ENCODE data around the gene APPBP2.

The APPBP2 gene

GRCh38 chr17:60534613-60535157, 8.6 kb upstream of the APPBP2 start:
- DNase-seq (ENCODE audit: low read depth in 2 of 2): no peak
- TF ChIP-seq CTCF (IDR thresholded peaks at IDR 0.05; ENCODE audit: low read depth, low read length): no peak
- no peak overlapping the region for H3K4me3 ChIP-seq (replicated peaks in 1 of 2; ENCODE audit: low read depth in 2 of 2, low read length in 2 of 2)

GRCh38 chr17:60534010-60534555, 8.0 kb upstream of the APPBP2 start:
- no peak for TF ChIP-seq CTCF (IDR thresholded peaks at IDR 0.05; ENCODE audit: low read depth, low read length)
- no peak for DNase-seq (ENCODE audit: low read depth in 2 of 2)
- H3K4me3 ChIP-seq (replicated peaks in 1 of 2; ENCODE audit: low read depth in 2 of 2, low read length in 2 of 2): no peak overlapping the region

GRCh38 chr17:60529806-60530205, 3.8 kb upstream of the APPBP2 start:
- TF ChIP-seq CTCF (IDR thresholded peaks at IDR 0.05; ENCODE audit: low read depth, low read length): no peak
- no peak overlapping the region for H3K4me3 ChIP-seq (replicated peaks in 1 of 2; ENCODE audit: low read depth in 2 of 2, low read length in 2 of 2)
- DNase-seq (ENCODE audit: low read depth in 2 of 2): no peak

- H3K4me3 ChIP-seq (replicated peaks in 1 of 2; ENCODE audit: low read depth in 2 of 2, low read length in 2 of 2): no peak overlapping the region
Observed at GRCh38 chr17:60528828-60529227, 2.8 kb upstream of the APPBP2 start.

GRCh38 chr17:60527701-60528100, 1.7 kb upstream of the APPBP2 start:
- no peak for TF ChIP-seq CTCF (IDR thresholded peaks at IDR 0.05; ENCODE audit: low read depth, low read length)
- no peak overlapping the region for H3K4me3 ChIP-seq (replicated peaks in 1 of 2; ENCODE audit: low read depth in 2 of 2, low read length in 2 of 2)
- no peak for DNase-seq (ENCODE audit: low read depth in 2 of 2)

More at GRCh38 chr17:60528828-60529227, 2.8 kb upstream of the APPBP2 start:
- no peak for DNase-seq (ENCODE audit: low read depth in 2 of 2)
- TF ChIP-seq CTCF (IDR thresholded peaks at IDR 0.05; ENCODE audit: low read depth, low read length): no peak

GRCh38 chr17:60526726-60527125, 684 bp upstream of the APPBP2 start:
- peak overlapping the region; percentile 98 to 99 for H3K4me3 ChIP-seq (replicated peaks in 1 of 2; ENCODE audit: low read depth in 2 of 2, low read length in 2 of 2)
- no peak for TF ChIP-seq CTCF (IDR thresholded peaks at IDR 0.05; ENCODE audit: low read depth, low read length)
- peak; percentile 36 to 43 for DNase-seq (ENCODE audit: low read depth in 2 of 2)

- DNase-seq (ENCODE audit: low read depth in 2 of 2): peak in 1 of 2 donors; percentile 31
- no peak for TF ChIP-seq CTCF (IDR thresholded peaks at IDR 0.05; ENCODE audit: low read depth, low read length)
- H3K4me3 ChIP-seq (replicated peaks in 1 of 2; ENCODE audit: low read depth in 2 of 2, low read length in 2 of 2): peak overlapping the region; percentile 98 to 99
Observed at GRCh38 chr17:60525328-60525684, 736 bp downstream of the APPBP2 start.
